ENCODE results near the gene TUT1.
"Not testable (repeated sequence)": the region's sequence is repeated elsewhere in the genome, so short reads cannot be mapped to it uniquely, and the experiment has no call there.

Gene TUT1

GRCh38 chr11:62603776-62604299, 12.5 kb upstream of the TUT1 start:
- DNase-seq = no peak

GRCh38 chr11:62603072-62603408, 11.7 kb upstream of the TUT1 start:
- no peak for DNase-seq

- no peak for DNase-seq
Measured at GRCh38 chr11:62602141-62603071, 11.1 kb upstream of the TUT1 start.

GRCh38 chr11:62601372-62602140, 10.2 kb upstream of the TUT1 start, which contains the start of gene MTA2:
TSS of gene MTA2 (minus strand) at chr11:62601865. CDS start at chr11:62601450, 415 bp downstream.
- peak; percentile 100 for DNase-seq

GRCh38 chr11:62601122-62601371, 9.7 kb upstream of the TUT1 start:
- peak; percentile 56 for DNase-seq

GRCh38 chr11:62600367-62601121, 9.2 kb upstream of the TUT1 start:
- DNase-seq = peak; percentile 43

- DNase-seq = no peak
Measured at GRCh38 chr11:62599901-62600300, 8.6 kb upstream of the TUT1 start.

- DNase-seq = peak; percentile 96
Measured at GRCh38 chr11:62599069-62599696, 7.9 kb upstream of the TUT1 start.

GRCh38 chr11:62595124-62595523, 3.8 kb upstream of the TUT1 start:
- DNase-seq = no peak

GRCh38 chr11:62593434-62594044, 2.2 kb upstream of the TUT1 start:
- DNase-seq = peak; percentile 79

GRCh38 chr11:62592989-62593421, 1.7 kb upstream of the TUT1 start:
- no peak for DNase-seq

- DNase-seq = no peak
Measured at GRCh38 chr11:62592146-62592815, 958 bp upstream of the TUT1 start.

GRCh38 chr11:62588966-62589637, 2.2 kb downstream of the TUT1 start:
- DNase-seq = no peak

GRCh38 chr11:62585356-62585755, 6.0 kb downstream of the TUT1 start:
- not testable (repeated sequence) for DNase-seq

- not testable (repeated sequence) for DNase-seq
Measured at GRCh38 chr11:62581735-62582134, 9.6 kb downstream of the TUT1 start.

- DNase-seq = no peak
Measured at GRCh38 chr11:62580959-62581715, 10.2 kb downstream of the TUT1 start.

- DNase-seq = no peak
Measured at GRCh38 chr11:62579252-62579651, 12.1 kb downstream of the TUT1 start.

GRCh38 chr11:62578541-62578940, 12.8 kb downstream of the TUT1 start:
- no peak for DNase-seq

GRCh38 chr11:62577046-62577714, 14.1 kb downstream of the TUT1 start:
- DNase-seq = no peak

GRCh38 chr11:62575837-62576236, 15.5 kb downstream of the TUT1 start:
- DNase-seq = no peak
